Endothelial cell of umbilical vein (primary cell): Measurements from ENCODE around the gene FOLR2.

Source experiments
- CTCF ChIP-seq, 2 donors: IDR thresholded peaks; 1 replicate in 1 of 2; 2 replicates in 1 of 2; pipeline ENCODE4 v1.5.1; 2011; ENCODE audit warnings: low read length in 2 of 2, mild to moderate bottlenecking in 2 of 2, moderate library complexity in 2 of 2, control low read depth in 1 of 2, inconsistent platforms in 1 of 2, low read depth in 1 of 2; ENCODE audit not compliant: insufficient read depth in 1 of 2; ENCODE audit errors: extremely low read depth in 1 of 2
- EZH2 ChIP-seq: IDR thresholded peaks from 2 replicates; pipeline ENCODE4 v1.6.1; 2012; ENCODE audit warnings: borderline replicate concordance, low read depth, mild to moderate bottlenecking, moderate library complexity, low read length, inconsistent platforms; ENCODE audit not compliant: severe bottlenecking
- FOS ChIP-seq: IDR thresholded peaks from 2 replicates; pipeline ENCODE4 v1.6.1; 2011; ENCODE audit warnings: mild to moderate bottlenecking, low read length, moderate library complexity, borderline replicate concordance; ENCODE audit not compliant: insufficient read depth
- MYC ChIP-seq: IDR thresholded peaks from one replicate; pipeline ENCODE4 v1.6.1; 2011; ENCODE audit warnings: mild to moderate bottlenecking, low read depth, low read length
- POLR2A ChIP-seq: IDR thresholded peaks from 2 replicates; pipeline ENCODE4 v1.6.1; 2012; ENCODE audit warnings: low read depth, mild to moderate bottlenecking, control low read depth, low read length
- POLR2AphosphoS5 ChIP-seq: IDR thresholded peaks from 2 replicates; pipeline ENCODE4 v1.6.1; 2012; ENCODE audit warnings: low read depth, mild to moderate bottlenecking, control low read depth, low read length, moderate library complexity; ENCODE audit not compliant: insufficient read depth

- TF ChIP-seq CTCF (IDR thresholded peaks at IDR 0.05; ENCODE audit: extremely low read depth in 1 of 2, insufficient read depth in 1 of 2, low read depth in 1 of 2, low read length in 2 of 2): no peak
- TF ChIP-seq EZH2: no peak
- TF ChIP-seq POLR2A: no peak
- no peak for TF ChIP-seq POLR2AphosphoS5
- no peak for TF ChIP-seq MYC
- TF ChIP-seq FOS: no peak
These were observed 25.9 kb upstream of the FOLR2 start for GRCh38 chr11:72190631-72191071.
